IMR-90 (cell line): ENCODE data around the gene HES4. TPM values are rescaled to one million over a fixed set of nuclear protein-coding genes. Genes with fewer than 3 reads are reported as not detected.

Experiments
- ATAC-seq: fragments of 200-7000 bp; cut with Tn5 transposase; 2 replicates; pipeline ENCODE4 v1.9.1; 2020; ENCODE audit warnings: low read depth, mild to moderate bottlenecking, moderate library complexity
- BruUV-seq: library from RNA; stranded (reverse); fragments of 400-500 nt; replicated peaks from 2 replicates; lab custom pipeline; 2021; lab: Mats Ljungman, UMichigan
- CTCF ChIA-PET: fragments of 300-600 bp; formaldehyde crosslinking; extraction: SDS; loops from one replicate; lab custom pipeline; 2021; ENCODE audit warnings: antibody characterized with exemption; lab: Yijun Ruan, JAX
- POLR2A ChIA-PET: fragments of 300-600 bp; sonication (Branson Sonifier 250); formaldehyde crosslinking; loops from one replicate; lab custom pipeline; 2022; ENCODE audit warnings: antibody characterized with exemption; ENCODE audit not compliant: unreplicated experiment; lab: Charles Lee
- DNase-seq: peaks from one replicate; pipeline ENCODE4 v3.0.0; 2013
- H2AFZ ChIP-seq: replicated peaks from 2 replicates; pipeline ENCODE3; 2013; ENCODE audit warnings: low read length, mild to moderate bottlenecking; ENCODE audit not compliant: poor library complexity
- H2AK5ac ChIP-seq: 2 replicates; pipeline ENCODE4 v1.6.1; 2013; ENCODE audit warnings: low read depth, low read length, inconsistent platforms
- H2AK9ac ChIP-seq: replicated peaks from 2 replicates; pipeline ENCODE3; 2013; ENCODE audit warnings: mild to moderate bottlenecking, low read depth, low read length, moderate library complexity; ENCODE audit not compliant: poor library complexity
- H2BK120ac ChIP-seq: 2 replicates; pipeline ENCODE4 v1.6.1; 2013; ENCODE audit warnings: low read depth, low read length, inconsistent platforms
- H2BK15ac ChIP-seq: 3 replicates; pipeline ENCODE4 v1.6.1; 2013; ENCODE audit warnings: low read depth, low read length, inconsistent platforms
- H2BK20ac ChIP-seq: 2 replicates; pipeline ENCODE4 v1.6.1; 2013; ENCODE audit warnings: low read depth, mild to moderate bottlenecking, inconsistent platforms, low read length, moderate library complexity
- H2BK5ac ChIP-seq: 2 replicates; pipeline ENCODE4 v1.6.1; 2013; ENCODE audit warnings: mild to moderate bottlenecking, low read depth, low read length, inconsistent platforms; ENCODE audit not compliant: poor library complexity, severe bottlenecking
- H3K14ac ChIP-seq: replicated peaks from 2 replicates; pipeline ENCODE4 v1.6.1; 2013; ENCODE audit warnings: low read depth, low read length, inconsistent platforms
- H3K18ac ChIP-seq: 2 replicates; pipeline ENCODE4 v1.6.1; 2013; ENCODE audit warnings: low read depth, low read length, control low read depth
- H3K23ac ChIP-seq: 2 replicates; pipeline ENCODE4 v1.6.1; 2013; ENCODE audit warnings: low read depth, low read length, inconsistent platforms
- H3K27ac ChIP-seq: 2 replicates; pipeline ENCODE4 v1.5.1; 2013; ENCODE audit warnings: mild to moderate bottlenecking, control low read depth, low read length; ENCODE audit not compliant: insufficient read depth
- H3K27me3 ChIP-seq: 2 replicates; pipeline ENCODE4 v1.6.1; 2013; ENCODE audit warnings: low read length; ENCODE audit not compliant: control insufficient read depth, insufficient read depth
- H3K36me3 ChIP-seq: 2 replicates; pipeline ENCODE4 v1.6.1; 2013; ENCODE audit warnings: low read length, mixed read lengths; ENCODE audit not compliant: control insufficient read depth, insufficient read depth
- H3K4ac ChIP-seq: 2 replicates; pipeline ENCODE4 v1.6.1; 2013; ENCODE audit warnings: low read depth, low read length, inconsistent platforms
- H3K4me1 ChIP-seq: 2 replicates; pipeline ENCODE4 v1.6.1; 2013; ENCODE audit warnings: low read length, mixed read lengths; ENCODE audit not compliant: control insufficient read depth, insufficient read depth
- H3K4me2 ChIP-seq: 2 replicates; pipeline ENCODE4 v1.6.1; 2013; ENCODE audit warnings: low read depth, mild to moderate bottlenecking, control low read depth, low read length, moderate library complexity
- H3K4me3 ChIP-seq: 2 replicates; pipeline ENCODE4 v1.5.1; 2013; ENCODE audit warnings: low read depth, mild to moderate bottlenecking, control low read depth, low read length, moderate library complexity; ENCODE audit not compliant: insufficient read depth
- H3K56ac ChIP-seq: 2 replicates; pipeline ENCODE4 v1.6.1; 2013; ENCODE audit warnings: low read length, inconsistent platforms; ENCODE audit not compliant: insufficient read depth; ENCODE audit errors: extremely low read depth
- H3K79me1 ChIP-seq, 2 experiments: 2 replicates each; pipeline ENCODE4 v1.6.1; 2013; ENCODE audit warnings: low read length in 2 of 2, inconsistent platforms in 1 of 2, low read depth in 1 of 2
- H3K9ac ChIP-seq: 2 replicates; pipeline ENCODE4 v1.6.1; 2013; ENCODE audit warnings: low read depth, low read length, control low read depth
- H3K9me1 ChIP-seq: 2 replicates; pipeline ENCODE4 v1.6.1; 2013; ENCODE audit warnings: low read length, inconsistent platforms; ENCODE audit not compliant: insufficient read depth
- H3K9me3 ChIP-seq: 2 replicates; pipeline ENCODE4 v1.6.1; 2013; ENCODE audit warnings: low read length; ENCODE audit not compliant: control insufficient read depth, insufficient read depth
- H4K20me1 ChIP-seq: 2 replicates; pipeline ENCODE4 v1.6.1; 2013; ENCODE audit warnings: low read length, inconsistent platforms; ENCODE audit not compliant: insufficient read depth
- H4K5ac ChIP-seq: 2 replicates; pipeline ENCODE4 v1.6.1; 2013; ENCODE audit warnings: mild to moderate bottlenecking, low read depth, low read length, control low read depth
- H4K8ac ChIP-seq, 2 experiments: 2 replicates each; pipeline ENCODE4 v1.6.1; 2013; ENCODE audit warnings: low read depth in 2 of 2, low read length in 2 of 2, control low read depth in 1 of 2, inconsistent platforms in 1 of 2
- H4K91ac ChIP-seq: 2 replicates; pipeline ENCODE4 v1.6.1; 2013; ENCODE audit warnings: low read depth, low read length, inconsistent platforms; ENCODE audit not compliant: insufficient read depth
- BHLHE40 ChIP-seq: fragments of 150-350 bp; IDR thresholded peaks from 2 replicates; pipeline ENCODE4 v1.6.1; 2016; ENCODE audit warnings: mild to moderate bottlenecking, low read depth, low read length
- CHD1 ChIP-seq: IDR thresholded peaks from 2 replicates; pipeline ENCODE4 v1.6.1; 2012; ENCODE audit warnings: low read depth, low read length, improper control_type of control experiment
- CTCF ChIP-seq: conservative IDR thresholded peaks from 2 replicates; pipeline ENCODE4 v1.5.1; 2012; ENCODE audit warnings: mild to moderate bottlenecking, low read depth, low read length, improper control_type of control experiment
- ELK1 ChIP-seq: fragments of 150-350 bp; IDR thresholded peaks from 2 replicates; pipeline ENCODE4 v1.6.1; 2016; ENCODE audit warnings: low read depth, mild to moderate bottlenecking, low read length, moderate library complexity, borderline replicate concordance
- FOS ChIP-seq: fragments of 150-350 bp; IDR thresholded peaks from 2 replicates; pipeline ENCODE4 v1.6.1; 2016; ENCODE audit warnings: low read depth, low read length
- MAFK ChIP-seq: IDR thresholded peaks from 2 replicates; pipeline ENCODE4 v1.6.1; 2012; ENCODE audit warnings: low read depth, low read length, improper control_type of control experiment
- MAZ ChIP-seq: IDR thresholded peaks from 2 replicates; pipeline ENCODE4 v1.6.1; 2012; ENCODE audit warnings: low read depth, mild to moderate bottlenecking, low read length, improper control_type of control experiment, moderate library complexity, borderline replicate concordance
- MXI1 ChIP-seq: IDR thresholded peaks from 2 replicates; pipeline ENCODE4 v1.6.1; 2012; ENCODE audit warnings: low read depth, mild to moderate bottlenecking, low read length, moderate library complexity, borderline replicate concordance
- NFE2L2 ChIP-seq: fragments of 150-350 bp; IDR thresholded peaks from 2 replicates; pipeline ENCODE4 v1.6.1; 2016; ENCODE audit warnings: low read depth, mild to moderate bottlenecking, low read length
- POLR2A ChIP-seq: IDR thresholded peaks from 2 replicates; pipeline ENCODE4 v1.6.1; 2012; ENCODE audit warnings: mild to moderate bottlenecking, low read depth, low read length
- RAD21 ChIP-seq: IDR thresholded peaks from 2 replicates; pipeline ENCODE4 v1.6.1; 2012; ENCODE audit warnings: low read length, improper control_type of control experiment
- RCOR1 ChIP-seq: IDR thresholded peaks from 2 replicates; pipeline ENCODE4 v1.6.1; 2012; ENCODE audit warnings: mild to moderate bottlenecking, low read length, improper control_type of control experiment; ENCODE audit not compliant: insufficient replicate concordance
- RFX5 ChIP-seq: IDR thresholded peaks from 2 replicates; pipeline ENCODE4 v1.8.0; 2012; ENCODE audit warnings: low read depth, mild to moderate bottlenecking, low read length, moderate library complexity
- SMC3 ChIP-seq: fragments of 150-350 bp; IDR thresholded peaks from 2 replicates; pipeline ENCODE4 v1.6.1; 2016; ENCODE audit warnings: low read depth, mild to moderate bottlenecking, antibody characterized with exemption, low read length, moderate library complexity
- USF2 ChIP-seq: fragments of 150-350 bp; IDR thresholded peaks from 2 replicates; pipeline ENCODE4 v1.6.1; 2017; ENCODE audit warnings: mild to moderate bottlenecking, antibody characterized with exemption, low read length, low read depth
- WGBS, 2 experiments: methylation state at CpG; one replicate each; pipeline versions ENCODE4 v1.1.5 to v1.1.7; 2013; ENCODE audit warnings: missing lambda C conversion rate in 2 of 2; ENCODE audit not compliant: insufficient read length in 1 of 2; ENCODE audit errors: extremely low coverage in 2 of 2; 5-methylcytosine and 5-hydroxymethylcytosine counted together
- dilution Hi-C: fragments of 300-500 bp; cut with HindIII; formaldehyde crosslinking; loops from one replicate; pipeline ENCODE4 v1.14.3; 2018; ENCODE audit warnings: low sequenced_read_pairs; ENCODE audit not compliant: unreplicated experiment
- in situ Hi-C: fragments of 300-500 bp; cut with MboI; formaldehyde crosslinking; loops from 3 replicates; pipeline ENCODE4 v1.14.3; 2019; ENCODE audit warnings: low sequenced_read_pairs, inconsistent platforms, mixed read lengths
- intact Hi-C: fragments of 100-400 bp; cut with micrococcal nuclease; formaldehyde crosslinking; loops from 2 replicates; pipeline ENCODE4 v1.10.0; 2022
- polyA plus RNA-seq, 3 experiments: library from polyadenylated mRNA; depleted of rRNA; stranded (reverse); fragments of >200 nt; gene quantifications; 2 replicates each; pipeline ENCODE4 v1.2.3, GENCODE V29; 2012; ENCODE audit warnings: low replicate concordance in 1 of 3
- total RNA-seq: library from RNA; depleted of rRNA; stranded (reverse); fragments of >200 nt; gene quantifications from 2 replicates; pipeline ENCODE4 v1.2.3, GENCODE V29; 2012

HES4 gene
- total and polyA plus RNA-seq, 2 of the 4 experiments (the other 2 are of a cell fraction) = 1.4 to 11.7 TPM

GRCh38 chr1:971751-972506 lies 28.0 kb downstream of the HES4 start:
- in situ Hi-C loops (no loop called here), intact Hi-C loops (no loop called here)
- POLR2A ChIA-PET = no interaction called here
- TF ChIP-seq BHLHE40 = no peak
- TF ChIP-seq CTCF = no peak
- no peak for TF ChIP-seq MXI1
- TF ChIP-seq MAZ = no peak
- TF ChIP-seq SMC3 = no peak
- no peak for TF ChIP-seq POLR2A
- no peak for TF ChIP-seq CHD1
- no peak for TF ChIP-seq RAD21
- no peak for TF ChIP-seq MAFK
- no peak for TF ChIP-seq RCOR1
- no peak for TF ChIP-seq FOS
- no peak for TF ChIP-seq ELK1
- TF ChIP-seq USF2 = no peak
- TF ChIP-seq NFE2L2 = no peak
- TF ChIP-seq RFX5 = no peak

More at GRCh38 chr1:971751-972506, 28.0 kb downstream of the HES4 start:
- H4K5ac ChIP-seq = no peak overlapping the region
- peaks cover 6% of the 10 kb centered on the region for H3K9me1 ChIP-seq
- no peak overlapping the region for H4K91ac ChIP-seq
- H3K14ac ChIP-seq = no peak overlapping the region
- H3K56ac ChIP-seq = no peak overlapping the region
- DNase-seq (no peak), ATAC-seq (no peak)
- no peak overlapping the region for H4K8ac ChIP-seq
- no peak overlapping the region for H2BK20ac ChIP-seq
- H3K23ac ChIP-seq = no peak overlapping the region
- no peak overlapping the region for H2BK120ac ChIP-seq
- H3K36me3 ChIP-seq = no peaks in the 10 kb centered on the region
- no peak overlapping the region for H3K27ac ChIP-seq
- no peak overlapping the region for H2AK5ac ChIP-seq
- 0 out of 2 replicates have a peak, but pooled peaks cover 2% of the 10 kb centered on the region for H3K4me1 ChIP-seq
- no peak overlapping the region for H2AFZ ChIP-seq
- H3K27me3 ChIP-seq = peaks cover 5% of the 10 kb centered on the region; the same call in 1 of the 2 replicates
- H2AK9ac ChIP-seq = no peak overlapping the region
- H3K4ac ChIP-seq = no peak overlapping the region
- dilution Hi-C loops = no loop called here
- 82% methylated on average over 12 of the region's 34 CpGs; no CpG with 5 or more reads in 1 of the 2 experiments for WGBS, 2 experiments
- no TSS peak for BruUV-seq
- H3K4me2 ChIP-seq = no peak overlapping the region
- H4K20me1 ChIP-seq = no peaks in the 10 kb centered on the region; the same call in 1 of the 2 replicates
- H3K79me1 ChIP-seq = 0 out of 4 replicates have a peak, but pooled peaks cover 0 to 5% of the 10 kb centered on the region in 2 experiments
- H3K9ac ChIP-seq = no peak overlapping the region
- H3K18ac ChIP-seq = no peak overlapping the region
- CTCF ChIA-PET = no interaction called here
- H3K4me3 ChIP-seq = no peak overlapping the region
- H2BK5ac ChIP-seq = no peak overlapping the region
- H3K9me3 ChIP-seq = no peaks in the 10 kb centered on the region
- H2BK15ac ChIP-seq = no peak overlapping the region
